Neural progenitor cell (in vitro differentiated cells): Measurements from ENCODE around the gene ITGA2.

Experiments
- CTCF ChIP-seq: fragments of 200-600 bp; sonication (generic); IDR thresholded peaks from 2 replicates; pipeline ENCODE4 v1.5.1; 2017; ENCODE audit warnings: antibody characterized with exemption, mild to moderate bottlenecking
- EZH2 ChIP-seq: fragments of 200-600 bp; sonication (generic); IDR thresholded peaks from 2 replicates; pipeline ENCODE4 v1.6.1; 2017; ENCODE audit warnings: antibody characterized with exemption, mild to moderate bottlenecking, moderate library complexity

- TF ChIP-seq CTCF (no peak), EZH2 (no peak)
Observed at GRCh38 chr5:52956915-52957747, 32.0 kb upstream of the ITGA2 start.
